DMS153 treated with DMSO at 0.1 percent for 48 hours (cell line): ENCODE results near the gene ATP6V0A1.
A peak's percentile ranks its signal among the peaks of the same experiment; 100 is the strongest.
"Not testable (repeated sequence)": the region's sequence is repeated elsewhere in the genome, so short reads cannot be mapped to it uniquely, and the experiment has no call there.

Experiments
- DNase-seq: peaks from one replicate; lab custom pipeline; 2025; ENCODE audit not compliant: unreplicated experiment; lab: John Stamatoyannopoulos, UW

ATP6V0A1 gene

GRCh38 chr17:42537156-42537805, 78.6 kb downstream of the ATP6V0A1 start:
- no peak for DNase-seq

- no peak for DNase-seq
Measured at GRCh38 chr17:42537826-42538451, 79.3 kb downstream of the ATP6V0A1 start.

- DNase-seq, result no peak
Measured at GRCh38 chr17:42538482-42538881, 79.8 kb downstream of the ATP6V0A1 start.

GRCh38 chr17:42540558-42540957, 81.9 kb downstream of the ATP6V0A1 start:
- not testable (repeated sequence) for DNase-seq

GRCh38 chr17:42541041-42541833, 82.6 kb downstream of the ATP6V0A1 start:
- DNase-seq, result no peak

GRCh38 chr17:42543190-42544079, 84.8 kb downstream of the ATP6V0A1 start:
- DNase-seq, result no peak

GRCh38 chr17:42544874-42545283, 86.2 kb downstream of the ATP6V0A1 start:
- no peak for DNase-seq

GRCh38 chr17:42545755-42546505, 87.3 kb downstream of the ATP6V0A1 start:
- not testable (repeated sequence) for DNase-seq

GRCh38 chr17:42547001-42547461, 88.4 kb downstream of the ATP6V0A1 start:
- no peak for DNase-seq

GRCh38 chr17:42547698-42548069, 89.0 kb downstream of the ATP6V0A1 start:
- no peak for DNase-seq

- DNase-seq, result peak; percentile 81
Measured at GRCh38 chr17:42548070-42548837, 89.6 kb downstream of the ATP6V0A1 start.

- DNase-seq, result no peak
Measured at GRCh38 chr17:42548993-42549755, 90.5 kb downstream of the ATP6V0A1 start.

- not testable (repeated sequence) for DNase-seq
Measured at GRCh38 chr17:42552736-42553135, 94.1 kb downstream of the ATP6V0A1 start, which contains the start of gene HSD17B1. Gene HSD17B1 (plus strand): TSS chr17:42552923. CDS start chr17:42552934, 11 bp downstream.

GRCh38 chr17:42553161-42553818, 94.6 kb downstream of the ATP6V0A1 start:
- no peak for DNase-seq

GRCh38 chr17:42553866-42554249, 95.2 kb downstream of the ATP6V0A1 start:
- DNase-seq, result no peak

- peak; percentile 48 for DNase-seq
Measured at GRCh38 chr17:42554250-42555121, 95.8 kb downstream of the ATP6V0A1 start.

- DNase-seq, result no peak
Measured at GRCh38 chr17:42555122-42555622, 96.5 kb downstream of the ATP6V0A1 start.
